Muscle layer of colon (tissue), 2 donors: Measurements from ENCODE around the gene WDR88.

Source experiments
- H3K27ac ChIP-seq: one replicate; pipeline ENCODE4 v1.7.0; 2013; ENCODE audit warnings: low read depth, mild to moderate bottlenecking, low read length, moderate library complexity
- H3K27me3 ChIP-seq, 2 donors: one replicate each; pipeline ENCODE4 v1.7.0; 2013; ENCODE audit warnings: low read length in 2 of 2, mild to moderate bottlenecking in 2 of 2; ENCODE audit not compliant: insufficient read depth in 2 of 2, control insufficient read depth in 1 of 2
- H3K36me3 ChIP-seq: one replicate; pipeline ENCODE4 v1.7.0; 2013; ENCODE audit warnings: mild to moderate bottlenecking, low read length; ENCODE audit not compliant: insufficient read depth
- H3K4me1 ChIP-seq: one replicate; pipeline ENCODE4 v1.7.0; 2013; ENCODE audit warnings: mild to moderate bottlenecking, low read length; ENCODE audit not compliant: insufficient read depth
- H3K4me3 ChIP-seq, 2 donors: one replicate each; pipeline ENCODE4 v1.7.0; 2013; ENCODE audit warnings: low read length in 2 of 2, low read depth in 1 of 2, mild to moderate bottlenecking in 1 of 2, moderate library complexity in 1 of 2
- H3K9ac ChIP-seq: one replicate; pipeline ENCODE4 v1.7.0; 2013; ENCODE audit warnings: low read length
- H3K9me3 ChIP-seq: one replicate; pipeline ENCODE4 v1.7.0; 2013; ENCODE audit warnings: mild to moderate bottlenecking, low read length
- donor health status: abdominal sarcoma.
- donor health status: Adenocarcinoma of cecum.

The WDR88 gene

GRCh38 chr19:33132021-33132420 is at the start of gene WDR88:
TSS of gene WDR88 (plus strand) at chr19:33132114. CDS start at chr19:33132170, 56 bp downstream.
- no peak within 1 kb of the TSS for H3K27ac ChIP-seq
- no peaks in the 10 kb centered on the region for H3K9me3 ChIP-seq
- no peak within 1 kb of the TSS for H3K4me3 ChIP-seq
- H3K9ac ChIP-seq: no peak within 1 kb of the TSS
- peaks cover 5% of the 10 kb centered on the region for H3K4me1 ChIP-seq
- H3K27me3 ChIP-seq: peaks cover 4 to 5% of the 10 kb centered on the region in 2 donors
- peaks cover 6% of the 10 kb centered on the region for H3K36me3 ChIP-seq

GRCh38 chr19:33085570-33086128 is 46.3 kb upstream of the WDR88 start:
- Histone ChIP-seq H3K4me3 (no peak overlapping the region), H3K4me1 (peaks cover 10% of the 10 kb centered on the region), H3K27me3 (no peaks in the 10 kb centered on the region), H3K36me3 (peaks cover 16% of the 10 kb centered on the region), H3K9me3 (no peaks in the 10 kb centered on the region), H3K27ac (no peak overlapping the region), H3K9ac (no peak overlapping the region)

- Histone ChIP-seq H3K4me3 (no peak overlapping the region), H3K27ac (no peak overlapping the region), H3K4me1 (peaks cover 5% of the 10 kb centered on the region), H3K27me3 (no peaks in the 10 kb centered on the region), H3K9ac (no peak overlapping the region), H3K9me3 (no peaks in the 10 kb centered on the region), H3K36me3 (peaks cover 25% of the 10 kb centered on the region)
Measured at GRCh38 chr19:33086955-33087354, 45.0 kb upstream of the WDR88 start.

GRCh38 chr19:33089010-33089409 is 42.9 kb upstream of the WDR88 start:
- Histone ChIP-seq H3K4me1 (no peaks in the 10 kb centered on the region), H3K27ac (no peak overlapping the region), H3K9ac (no peak overlapping the region), H3K4me3 (no peak overlapping the region), H3K27me3 (no peaks in the 10 kb centered on the region), H3K36me3 (peaks cover 40% of the 10 kb centered on the region), H3K9me3 (no peaks in the 10 kb centered on the region)

GRCh38 chr19:33090179-33090578 is 41.7 kb upstream of the WDR88 start:
- Histone ChIP-seq H3K4me3 (no peak overlapping the region), H3K4me1 (no peaks in the 10 kb centered on the region), H3K9ac (no peak overlapping the region), H3K27me3 (no peaks in the 10 kb centered on the region), H3K27ac (no peak overlapping the region), H3K9me3 (no peaks in the 10 kb centered on the region), H3K36me3 (peaks cover 50% of the 10 kb centered on the region)

- Histone ChIP-seq H3K36me3 (peaks cover 77% of the 10 kb centered on the region), H3K27ac (no peak overlapping the region), H3K27me3 (no peaks in the 10 kb centered on the region), H3K9me3 (no peaks in the 10 kb centered on the region), H3K4me3 (no peak overlapping the region), H3K4me1 (no peaks in the 10 kb centered on the region), H3K9ac (no peak overlapping the region)
Measured at GRCh38 chr19:33093420-33094210, 38.3 kb upstream of the WDR88 start.

GRCh38 chr19:33094436-33095067 is 37.4 kb upstream of the WDR88 start:
- no peaks in the 10 kb centered on the region for H3K9me3 ChIP-seq
- no peak overlapping the region for H3K27ac ChIP-seq
- H3K4me1 ChIP-seq: no peaks in the 10 kb centered on the region
- H3K36me3 ChIP-seq: peaks cover 72% of the 10 kb centered on the region
- H3K27me3 ChIP-seq: no peaks in the 10 kb centered on the region
- no peak overlapping the region for H3K4me3 ChIP-seq
- H3K9ac ChIP-seq: no peak overlapping the region

GRCh38 chr19:33096005-33096404 is 35.9 kb upstream of the WDR88 start:
- Histone ChIP-seq H3K27me3 (no peaks in the 10 kb centered on the region), H3K4me3 (no peak overlapping the region), H3K27ac (no peak overlapping the region), H3K9ac (no peak overlapping the region), H3K9me3 (no peaks in the 10 kb centered on the region), H3K4me1 (no peaks in the 10 kb centered on the region), H3K36me3 (peaks cover 69% of the 10 kb centered on the region)

GRCh38 chr19:33098055-33098534 is 33.8 kb upstream of the WDR88 start:
- H3K9me3 ChIP-seq: no peaks in the 10 kb centered on the region
- no peaks in the 10 kb centered on the region for H3K4me1 ChIP-seq
- H3K9ac ChIP-seq: no peak overlapping the region
- no peak overlapping the region for H3K4me3 ChIP-seq
- H3K27ac ChIP-seq: no peak overlapping the region
- H3K36me3 ChIP-seq: peaks cover 67% of the 10 kb centered on the region
- H3K27me3 ChIP-seq: no peaks in the 10 kb centered on the region

GRCh38 chr19:33100894-33101644 is 30.8 kb upstream of the WDR88 start:
- Histone ChIP-seq H3K9ac (no peak overlapping the region), H3K4me3 (no peak overlapping the region), H3K36me3 (peaks cover 49% of the 10 kb centered on the region), H3K9me3 (no peaks in the 10 kb centered on the region), H3K27me3 (no peaks in the 10 kb centered on the region), H3K27ac (no peak overlapping the region), H3K4me1 (no peaks in the 10 kb centered on the region)

GRCh38 chr19:33102893-33103292 is 29.0 kb upstream of the WDR88 start:
- H3K36me3 ChIP-seq: peaks cover 52% of the 10 kb centered on the region
- H3K9me3 ChIP-seq: no peaks in the 10 kb centered on the region
- H3K9ac ChIP-seq: no peak overlapping the region
- H3K4me1 ChIP-seq: no peaks in the 10 kb centered on the region
- no peak overlapping the region for H3K4me3 ChIP-seq
- H3K27ac ChIP-seq: no peak overlapping the region
- no peaks in the 10 kb centered on the region for H3K27me3 ChIP-seq
